Heart left ventricle (tissue), 13 donors: ENCODE data around the gene DYSF.

Experiments used
- CTCF ChIP-seq, 12 donors: fragments of 200-600 bp; sonication (generic) in 4 of 12; IDR thresholded peaks; one replicate each; pipeline versions ENCODE4 v1.5.0 to v1.8.0; 2018 to 2022; ENCODE audit warnings: antibody characterized with exemption in 12 of 12, mild to moderate bottlenecking in 5 of 12
- POLR2A ChIP-seq, 2 donors: fragments of 450-650 bp; IDR thresholded peaks; one replicate each; pipeline ENCODE4 v1.6.1; 2017; ENCODE audit warnings: antibody characterized with exemption in 2 of 2, mild to moderate bottlenecking in 2 of 2, moderate library complexity in 2 of 2
- donor health status: ischemic (EF 13 %, LVEDD 7.1; RV severe dilation, severe dysfunction).
- donor health status: DM: no; HTN: yes; CAD: no.
- donor health status: DM: no; HTN: no; CAD: no.
- donor health status: ischemic (EF 25% LVEDD 6.9; RV normal size, moderate dysfunction).
- donor health status: ischemic (EF 25% LVEDD 5.7; RV mildly dilated, moderate dysfunction).
- donor health status: ischemic (EF 35%, LVEDD 5.7; RV mildly dilated, moderate dysfunction).
- donor health status: nonischemic (EF 11% LVEDD 7.7; RV severe dilation, severe dysfunction).
- donor health status: DM: yes; HTN: yes; CAD: no.
- donor health status: PGD.
- donor health status: ischemic (EF 29% LVEDD 5.4; RV normal size, mild dysfunction).
- donor health status: nonischemic (EF 23%, LVEDD 6.1; RV moderate dilation, normal function).

DNA sequence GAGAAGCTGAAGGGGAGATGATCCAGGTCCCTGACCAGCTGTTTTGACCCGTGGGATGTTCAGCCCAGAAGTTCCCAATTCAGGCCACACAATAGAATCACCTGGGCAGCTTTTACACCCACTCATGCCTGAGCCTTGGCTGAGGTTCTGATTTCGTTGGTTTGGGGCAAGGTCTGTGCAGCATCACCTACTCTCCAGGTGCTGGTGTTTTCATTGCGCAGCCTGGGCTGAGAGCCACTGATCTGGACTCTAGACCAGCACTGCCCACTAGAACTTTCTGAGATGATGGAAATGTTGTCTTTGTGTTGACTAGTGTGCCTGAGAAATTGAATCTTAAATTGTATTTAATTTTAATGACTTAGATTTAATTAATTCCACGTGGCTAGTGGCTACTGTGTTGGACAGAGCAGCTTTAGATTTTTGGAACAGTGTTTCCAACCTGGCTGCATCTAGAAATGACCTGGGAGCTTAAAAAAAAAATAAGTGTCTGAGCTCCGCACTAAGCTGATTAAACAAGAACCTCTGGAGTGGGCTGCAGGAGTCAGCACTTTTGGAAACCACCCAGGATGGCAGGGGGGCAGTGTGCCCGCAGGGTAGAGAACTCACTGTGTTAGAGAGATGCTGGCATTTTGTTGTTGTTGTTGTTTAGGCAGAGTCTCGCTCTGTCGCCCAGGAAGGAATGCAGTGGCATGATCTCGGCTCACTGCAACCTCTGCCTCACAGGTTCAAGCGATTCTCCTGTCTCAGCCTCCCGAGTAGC lies 33.7 kb downstream of the DYSF start:
- TF ChIP-seq CTCF (IDR thresholded peaks at IDR 0.05): no peak
- TF ChIP-seq POLR2A (IDR thresholded peaks at IDR 0.05): no peak
